ENCODE data around the gene IARS2.
"Not testable (repeated sequence)": the region's sequence is repeated elsewhere in the genome, so short reads cannot be mapped to it uniquely, and the experiment has no call there.

The IARS2 gene

GRCh38 chr1:220113136-220113695 is 19.3 kb downstream of the IARS2 start:
- peak; percentile 35 for DNase-seq

- no peak for DNase-seq
These were observed 25.1 kb downstream of the IARS2 start for GRCh38 chr1:220119043-220119512.

- DNase-seq = no peak
These were observed 28.0 kb downstream of the IARS2 start for GRCh38 chr1:220121791-220122530.

- no peak for DNase-seq
These were observed 29.1 kb downstream of the IARS2 start for GRCh38 chr1:220123066-220123465.

GRCh38 chr1:220123889-220124288 is 30.0 kb downstream of the IARS2 start:
- no peak for DNase-seq

GRCh38 chr1:220124542-220124941 is 30.6 kb downstream of the IARS2 start:
- DNase-seq = no peak

- DNase-seq = no peak
These were observed 33.1 kb downstream of the IARS2 start for GRCh38 chr1:220127076-220127475.

- no peak for DNase-seq
These were observed 35.7 kb downstream of the IARS2 start for GRCh38 chr1:220129479-220130210.

- DNase-seq = no peak
These were observed 41.8 kb downstream of the IARS2 start for GRCh38 chr1:220135755-220136154.

- peak; percentile 56 for DNase-seq
These were observed 43.3 kb downstream of the IARS2 start for GRCh38 chr1:220137019-220137786.

- no peak for DNase-seq
These were observed 46.0 kb downstream of the IARS2 start for GRCh38 chr1:220139966-220140365.

- no peak for DNase-seq
These were observed 50.1 kb downstream of the IARS2 start for GRCh38 chr1:220144051-220144450.

- no peak for DNase-seq
These were observed 55.8 kb downstream of the IARS2 start for GRCh38 chr1:220149742-220150141.

- DNase-seq = no peak
These were observed 57.5 kb downstream of the IARS2 start for GRCh38 chr1:220151454-220151853.

GRCh38 chr1:220153147-220153546 is 59.2 kb downstream of the IARS2 start:
- DNase-seq = no peak

- DNase-seq = no peak
These were observed 62.8 kb downstream of the IARS2 start for GRCh38 chr1:220156620-220157146.

GRCh38 chr1:220157738-220158137 is 63.8 kb downstream of the IARS2 start:
- no peak for DNase-seq

GRCh38 chr1:220158530-220158929 is 64.6 kb downstream of the IARS2 start:
- not testable (repeated sequence) for DNase-seq

GRCh38 chr1:220159041-220159440 is 65.1 kb downstream of the IARS2 start:
- DNase-seq = no peak

- DNase-seq = no peak
These were observed 66.1 kb downstream of the IARS2 start for GRCh38 chr1:220160027-220160426.

GRCh38 chr1:220164116-220164515 is 70.2 kb downstream of the IARS2 start:
- DNase-seq = no peak

GRCh38 chr1:220164517-220164916 is 70.6 kb downstream of the IARS2 start:
- no peak for DNase-seq

- DNase-seq = no peak
These were observed 72.9 kb downstream of the IARS2 start for GRCh38 chr1:220166853-220167252.

Measured in central memory CD4-positive, alpha-beta T cell (primary cell).